Memory B cell (primary cell): ENCODE data around the gene CAMTA2.

Experiments used
- ATAC-seq: fragments of 150-1000 bp; cut with Tn5 transposase; 2 replicates; pipeline ENCODE4 v1.10.0; 2021; ENCODE audit warnings: low read depth, mild to moderate bottlenecking, moderate library complexity
- DNase-seq, 2 donors: peaks; one replicate each; pipeline ENCODE4 v3.0.0; 2022; ENCODE audit warnings: low spot score in 2 of 2
- H3K27ac Mint-ChIP-seq: one replicate; pipeline ENCODE4 v1.8.0; 2022; ENCODE audit warnings: mild to moderate bottlenecking, moderate library complexity, mixed read lengths
- H3K27me3 Mint-ChIP-seq: one replicate; pipeline ENCODE4 v1.8.0; 2022; ENCODE audit warnings: mixed read lengths
- H3K36me3 Mint-ChIP-seq: one replicate; pipeline ENCODE4 v1.8.0; 2022; ENCODE audit warnings: mild to moderate bottlenecking, mixed read lengths
- H3K4me1 Mint-ChIP-seq: one replicate; pipeline ENCODE4 v1.8.0; 2022; ENCODE audit warnings: mixed read lengths
- H3K4me3 Mint-ChIP-seq: one replicate; pipeline ENCODE4 v1.8.0; 2022; ENCODE audit warnings: mild to moderate bottlenecking, moderate library complexity, mixed read lengths
- H3K9me3 Mint-ChIP-seq: one replicate; pipeline ENCODE4 v1.8.0; 2022; ENCODE audit warnings: mixed read lengths

CAMTA2 gene

GRCh38 chr17:4994081-4994595, 6.7 kb upstream of the CAMTA2 start:
- no peaks in the 10 kb centered on the region for H3K36me3 Mint-ChIP-seq
- ATAC-seq (no peak), DNase-seq (no peak)
- no peaks in the 10 kb centered on the region for H3K27me3 Mint-ChIP-seq
- no peak overlapping the region for H3K4me3 Mint-ChIP-seq
- peaks cover 21% of the 10 kb centered on the region for H3K4me1 Mint-ChIP-seq
- no peaks in the 10 kb centered on the region for H3K9me3 Mint-ChIP-seq
- H3K27ac Mint-ChIP-seq: no peak overlapping the region

- H3K27ac Mint-ChIP-seq: peak overlapping the region; percentile 70
- no peaks in the 10 kb centered on the region for H3K9me3 Mint-ChIP-seq
- peaks cover 4% of the 10 kb centered on the region for H3K36me3 Mint-ChIP-seq
- H3K4me1 Mint-ChIP-seq: peaks cover 35% of the 10 kb centered on the region
- ATAC-seq (peak; percentile 52), DNase-seq (peak in 1 of 2 donors; percentile 30)
- H3K27me3 Mint-ChIP-seq: no peaks in the 10 kb centered on the region
- H3K4me3 Mint-ChIP-seq: peak overlapping the region; percentile 89
Observed at GRCh38 chr17:4987767-4988567, 492 bp upstream of the CAMTA2 start.

DNA sequence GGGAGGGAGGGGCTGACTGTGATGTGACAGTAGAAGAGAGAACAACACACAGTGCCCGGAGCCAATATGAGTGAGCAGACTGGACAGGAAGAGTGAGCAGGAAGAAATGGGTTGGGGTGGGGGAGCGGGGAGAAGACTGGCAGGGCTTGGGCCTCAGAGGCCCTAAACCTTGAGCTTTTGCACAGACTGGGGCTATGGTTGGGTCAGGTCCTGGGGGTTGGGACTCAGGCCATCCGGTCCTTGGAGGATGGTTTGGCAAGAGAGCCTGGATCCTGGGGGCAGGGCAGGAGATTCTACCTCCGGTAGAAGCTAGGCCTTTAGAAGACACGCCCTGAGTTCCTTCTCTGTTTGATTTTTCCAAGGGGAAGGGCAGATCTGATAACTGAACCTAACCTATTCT, 1.1 kb downstream of the CAMTA2 start:
- Mint-ChIP-seq H3K27me3 (no peaks in the 10 kb centered on the region), H3K27ac (peak overlapping the region; percentile 70), H3K36me3 (peaks cover 11% of the 10 kb centered on the region), H3K9me3 (no peaks in the 10 kb centered on the region), H3K4me3 (peak overlapping the region; percentile 89), H3K4me1 (peaks cover 44% of the 10 kb centered on the region)
- no peak for ATAC-seq
- DNase-seq: no peak

DNA sequence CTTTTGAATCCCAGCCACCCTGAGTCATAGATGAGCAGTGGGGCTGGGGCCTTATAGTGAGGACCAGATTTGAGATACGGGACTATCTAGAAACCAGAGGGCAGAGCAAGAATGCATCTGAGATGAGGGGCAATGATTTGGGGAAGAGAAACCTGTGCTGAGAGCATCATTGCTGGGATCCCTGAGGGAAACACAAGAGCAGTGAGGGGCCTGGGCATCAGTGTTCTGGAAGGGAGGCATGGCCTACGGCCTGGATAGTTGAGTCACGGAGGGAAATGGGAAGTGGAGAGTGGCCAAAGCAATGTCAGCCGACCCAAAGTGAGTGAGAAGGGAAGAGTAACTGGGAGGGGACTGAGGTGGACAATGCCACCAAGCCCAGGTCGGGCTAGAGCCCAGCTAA, 5.2 kb downstream of the CAMTA2 start:
- H3K4me1 Mint-ChIP-seq: peaks cover 46% of the 10 kb centered on the region
- ATAC-seq (no peak), DNase-seq (no peak)
- no peak overlapping the region for H3K4me3 Mint-ChIP-seq
- no peaks in the 10 kb centered on the region for H3K9me3 Mint-ChIP-seq
- H3K27me3 Mint-ChIP-seq: no peaks in the 10 kb centered on the region
- peaks cover 19% of the 10 kb centered on the region for H3K36me3 Mint-ChIP-seq
- H3K27ac Mint-ChIP-seq: peak overlapping the region; percentile 88

DNA sequence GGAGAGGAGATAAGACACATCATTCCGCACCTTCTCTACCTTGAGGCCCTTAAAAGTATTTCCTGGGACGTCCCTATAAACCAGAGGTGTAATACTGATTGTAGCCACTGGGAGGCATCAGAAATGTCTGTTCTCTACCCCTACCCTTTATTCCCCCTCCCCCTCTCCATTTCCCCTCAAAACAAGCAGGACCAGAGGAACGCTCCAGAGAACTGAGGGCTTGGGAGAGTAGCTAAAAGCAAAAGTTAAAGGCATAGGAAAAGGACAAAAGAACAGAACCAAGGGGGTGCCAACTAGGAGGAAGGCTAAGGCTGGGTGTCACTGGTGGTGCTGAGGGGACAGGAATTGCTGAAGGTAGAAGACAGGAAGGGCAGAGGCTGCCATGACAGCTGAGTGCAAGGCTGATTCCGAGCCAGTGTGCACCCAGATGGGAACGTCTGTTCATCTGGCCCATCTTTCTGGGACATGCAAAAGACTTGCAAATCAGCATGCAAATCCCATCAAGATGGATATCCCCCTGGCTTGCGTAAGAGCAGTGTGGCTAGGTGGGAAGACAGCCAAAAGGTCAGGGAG, 6.7 kb downstream of the CAMTA2 start:
- no peaks in the 10 kb centered on the region for H3K9me3 Mint-ChIP-seq
- peaks cover 36% of the 10 kb centered on the region for H3K4me1 Mint-ChIP-seq
- peak; percentile 41 to 44 for DNase-seq
- H3K27ac Mint-ChIP-seq: peak overlapping the region; percentile 88
- ATAC-seq: peak; percentile 73
- H3K4me3 Mint-ChIP-seq: peak overlapping the region; percentile 40
- H3K27me3 Mint-ChIP-seq: no peaks in the 10 kb centered on the region
- H3K36me3 Mint-ChIP-seq: peaks cover 23% of the 10 kb centered on the region

GRCh38 chr17:4978726-4979125, 8.7 kb downstream of the CAMTA2 start:
- no peak for DNase-seq

DNA sequence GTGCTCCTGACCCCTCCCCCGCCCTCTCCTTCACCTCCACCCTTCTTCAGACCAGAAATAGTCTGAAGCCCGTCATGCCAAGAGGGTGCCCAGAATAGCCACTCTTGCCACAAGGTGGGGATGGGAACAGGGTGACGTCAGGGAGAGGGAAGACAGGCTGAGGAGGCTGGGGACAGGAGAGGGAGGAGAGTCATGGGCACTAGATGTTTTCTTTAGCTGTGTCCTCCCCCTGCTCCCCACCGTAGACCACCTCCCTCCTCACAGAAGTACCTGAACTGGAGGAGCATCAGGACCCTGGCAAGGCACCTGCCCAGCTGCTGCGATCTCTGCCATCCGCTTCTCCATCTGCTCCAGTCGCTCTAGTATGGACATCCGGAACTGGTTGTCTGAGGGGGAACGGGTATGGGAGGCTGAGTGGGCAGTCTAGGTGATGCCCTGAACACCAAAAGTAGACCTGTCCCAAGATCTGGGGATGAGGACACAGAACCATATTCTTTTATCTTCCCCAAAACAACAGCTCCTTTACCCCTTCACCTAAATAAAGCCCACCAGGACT, 13.3 kb downstream of the CAMTA2 start:
- DNase-seq: no peak
- no peaks in the 10 kb centered on the region for H3K27me3 Mint-ChIP-seq
- peaks cover 21% of the 10 kb centered on the region for H3K4me1 Mint-ChIP-seq
- peaks cover 32% of the 10 kb centered on the region for H3K36me3 Mint-ChIP-seq
- no peak overlapping the region for H3K27ac Mint-ChIP-seq
- no peaks in the 10 kb centered on the region for H3K9me3 Mint-ChIP-seq
- ATAC-seq: no peak
- H3K4me3 Mint-ChIP-seq: no peak overlapping the region

More at GRCh38 chr17:4978726-4979125, 8.7 kb downstream of the CAMTA2 start:
- Mint-ChIP-seq H3K4me3 (no peak overlapping the region), H3K4me1 (peaks cover 38% of the 10 kb centered on the region), H3K27ac (peak overlapping the region; percentile 52), H3K36me3 (peaks cover 35% of the 10 kb centered on the region), H3K9me3 (no peaks in the 10 kb centered on the region), H3K27me3 (no peaks in the 10 kb centered on the region)
- ATAC-seq: peak; percentile 80

GRCh38 chr17:4973256-4974114, 14.0 kb downstream of the CAMTA2 start:
- no peak for DNase-seq
- Mint-ChIP-seq H3K27ac (peak overlapping the region; percentile 45), H3K36me3 (peaks cover 32% of the 10 kb centered on the region), H3K27me3 (no peaks in the 10 kb centered on the region), H3K4me3 (no peak overlapping the region), H3K9me3 (no peaks in the 10 kb centered on the region), H3K4me1 (peaks cover 17% of the 10 kb centered on the region)
- no peak for ATAC-seq

DNA sequence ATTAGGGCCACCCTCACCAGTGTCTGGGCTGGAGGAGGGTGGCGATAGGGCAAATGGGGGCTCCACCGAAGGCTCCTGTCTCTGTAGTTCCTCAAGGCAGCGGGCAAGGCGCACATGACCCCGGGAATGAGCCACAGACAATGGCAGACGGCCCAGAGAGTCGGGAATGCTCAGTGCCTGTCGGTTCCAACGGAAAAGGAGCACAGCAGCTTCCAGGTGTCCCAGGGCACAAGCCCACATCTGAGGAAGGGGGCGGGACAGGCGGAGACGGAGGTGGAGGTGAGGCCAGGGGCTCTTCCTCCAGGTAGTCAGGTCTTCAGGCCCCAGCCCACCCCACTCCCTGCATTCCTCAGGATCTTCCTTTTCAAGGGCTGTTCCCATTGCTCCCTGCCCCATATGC, 14.7 kb downstream of the CAMTA2 start:
- peaks cover 32% of the 10 kb centered on the region for H3K36me3 Mint-ChIP-seq
- no peak overlapping the region for H3K27ac Mint-ChIP-seq
- peaks cover 15% of the 10 kb centered on the region for H3K4me1 Mint-ChIP-seq
- no peaks in the 10 kb centered on the region for H3K27me3 Mint-ChIP-seq
- ATAC-seq (no peak), DNase-seq (no peak)
- H3K9me3 Mint-ChIP-seq: no peaks in the 10 kb centered on the region
- H3K4me3 Mint-ChIP-seq: no peak overlapping the region

GRCh38 chr17:4972322-4972721, 15.2 kb downstream of the CAMTA2 start:
- Mint-ChIP-seq H3K4me3 (no peak overlapping the region), H3K4me1 (peaks cover 15% of the 10 kb centered on the region), H3K9me3 (no peaks in the 10 kb centered on the region), H3K36me3 (peaks cover 32% of the 10 kb centered on the region), H3K27me3 (no peaks in the 10 kb centered on the region), H3K27ac (no peak overlapping the region)
- DNase-seq (no peak), ATAC-seq (no peak)

DNA sequence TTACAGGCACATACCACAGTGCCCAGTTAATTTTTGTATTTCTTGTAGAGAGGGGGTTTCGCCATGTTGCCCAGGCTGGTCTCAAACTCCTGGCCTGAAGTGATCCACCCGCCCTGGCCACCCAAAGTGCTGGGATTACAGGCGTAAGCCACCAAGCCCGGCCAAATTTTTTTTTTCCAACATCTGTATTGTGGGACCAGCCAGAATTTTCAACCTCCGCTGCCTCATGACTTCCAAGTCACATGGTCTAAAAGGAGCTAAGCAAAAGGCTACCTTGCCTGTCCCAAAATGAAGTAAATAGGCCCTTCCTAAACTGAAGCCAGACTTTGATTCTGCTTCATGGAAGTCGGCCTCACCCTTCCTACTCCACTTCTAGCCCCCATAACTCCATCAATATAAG, 15.6 kb downstream of the CAMTA2 start:
- ATAC-seq (no peak), DNase-seq (no peak)
- Mint-ChIP-seq H3K27ac (no peak overlapping the region), H3K36me3 (peaks cover 31% of the 10 kb centered on the region), H3K9me3 (no peaks in the 10 kb centered on the region), H3K4me1 (peaks cover 15% of the 10 kb centered on the region), H3K4me3 (no peak overlapping the region), H3K27me3 (no peaks in the 10 kb centered on the region)

DNA sequence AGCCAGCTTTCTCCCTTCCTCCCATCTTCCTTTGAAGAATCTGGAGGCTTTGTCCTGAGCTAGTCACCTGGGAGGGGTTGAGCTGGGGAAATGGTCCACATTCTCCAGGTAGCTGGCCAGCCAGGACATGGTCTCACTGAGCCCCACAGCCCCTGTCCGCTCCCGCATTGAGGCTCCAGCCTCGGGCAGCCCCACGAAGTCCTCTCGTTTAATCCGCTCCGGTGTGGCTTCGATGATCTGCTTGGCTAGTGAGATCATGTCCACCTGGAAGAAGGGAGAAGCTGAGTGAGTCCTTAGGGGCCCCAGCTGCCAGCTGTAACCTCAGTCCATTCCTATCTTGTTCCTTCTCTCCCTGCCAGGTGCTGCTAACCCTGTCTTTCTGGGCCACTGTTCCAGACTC, 17.2 kb downstream of the CAMTA2 start:
- Mint-ChIP-seq H3K27me3 (no peaks in the 10 kb centered on the region), H3K36me3 (peaks cover 25% of the 10 kb centered on the region), H3K9me3 (no peaks in the 10 kb centered on the region), H3K4me3 (no peak overlapping the region), H3K27ac (no peak overlapping the region), H3K4me1 (peaks cover 19% of the 10 kb centered on the region)
- no peak for ATAC-seq
- DNase-seq: no peak

- peaks cover 21% of the 10 kb centered on the region for H3K36me3 Mint-ChIP-seq
- no peak for ATAC-seq
- H3K27ac Mint-ChIP-seq: no peak overlapping the region
- H3K4me1 Mint-ChIP-seq: peaks cover 17% of the 10 kb centered on the region
- no peaks in the 10 kb centered on the region for H3K9me3 Mint-ChIP-seq
- DNase-seq: no peak
- peak overlapping the region; percentile 35 for H3K4me3 Mint-ChIP-seq
- H3K27me3 Mint-ChIP-seq: no peaks in the 10 kb centered on the region
Observed at GRCh38 chr17:4969551-4970173, 17.8 kb downstream of the CAMTA2 start.
